NCI-H146 (cell line): ENCODE data around the gene MIGA2.

Experiments
- DNase-seq: peaks from one replicate; lab custom pipeline; 2025; lab: John Stamatoyannopoulos, UW

The MIGA2 gene

GRCh38 chr9:129074106-129074505 lies 37.7 kb downstream of the MIGA2 start:
- no peak for DNase-seq

- DNase-seq, result no peak
Measured at GRCh38 chr9:129075996-129076639, 39.7 kb downstream of the MIGA2 start.

DNA sequence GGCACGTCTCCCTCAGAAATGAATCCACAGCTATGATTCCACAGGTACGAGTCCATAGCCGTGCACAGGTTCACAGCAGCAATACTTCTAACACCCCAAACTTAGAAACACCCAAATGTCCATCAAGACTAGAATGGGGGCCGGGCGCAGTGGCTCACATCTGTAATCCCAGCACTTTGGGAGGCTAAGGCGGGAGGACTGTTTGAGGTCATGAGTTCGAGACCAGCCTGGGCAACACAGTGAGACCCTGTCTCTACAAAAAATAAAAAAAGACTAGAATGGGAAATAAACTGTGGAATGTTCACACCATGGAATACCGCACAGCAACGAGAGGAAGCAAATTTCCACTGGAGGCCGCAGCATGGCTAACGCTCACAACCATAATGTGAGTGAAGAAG lies 40.2 kb downstream of the MIGA2 start:
- no peak for DNase-seq

GRCh38 chr9:129077236-129077635 lies 40.8 kb downstream of the MIGA2 start:
- DNase-seq, result no peak

- no peak for DNase-seq
Measured at GRCh38 chr9:129078691-129079503, 42.5 kb downstream of the MIGA2 start.

GRCh38 chr9:129079829-129080228 lies 43.4 kb downstream of the MIGA2 start:
- DNase-seq, result no peak

DNA sequence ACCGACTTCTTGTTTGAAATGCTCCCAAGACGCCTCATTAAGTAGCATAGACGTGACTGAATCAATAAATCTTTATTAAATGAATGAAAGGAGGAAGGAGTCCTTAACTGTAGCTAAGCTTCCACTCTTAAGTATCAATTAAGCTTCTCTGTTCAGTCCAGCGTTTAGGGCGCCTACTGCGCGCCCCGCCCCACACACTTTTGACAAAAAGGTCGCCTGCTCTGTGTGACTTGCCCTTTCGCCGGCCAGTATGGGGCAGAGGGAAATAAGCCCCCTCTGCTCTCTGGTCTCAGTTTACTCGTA lies 43.8 kb downstream of the MIGA2 start:
- no peak for DNase-seq

DNA sequence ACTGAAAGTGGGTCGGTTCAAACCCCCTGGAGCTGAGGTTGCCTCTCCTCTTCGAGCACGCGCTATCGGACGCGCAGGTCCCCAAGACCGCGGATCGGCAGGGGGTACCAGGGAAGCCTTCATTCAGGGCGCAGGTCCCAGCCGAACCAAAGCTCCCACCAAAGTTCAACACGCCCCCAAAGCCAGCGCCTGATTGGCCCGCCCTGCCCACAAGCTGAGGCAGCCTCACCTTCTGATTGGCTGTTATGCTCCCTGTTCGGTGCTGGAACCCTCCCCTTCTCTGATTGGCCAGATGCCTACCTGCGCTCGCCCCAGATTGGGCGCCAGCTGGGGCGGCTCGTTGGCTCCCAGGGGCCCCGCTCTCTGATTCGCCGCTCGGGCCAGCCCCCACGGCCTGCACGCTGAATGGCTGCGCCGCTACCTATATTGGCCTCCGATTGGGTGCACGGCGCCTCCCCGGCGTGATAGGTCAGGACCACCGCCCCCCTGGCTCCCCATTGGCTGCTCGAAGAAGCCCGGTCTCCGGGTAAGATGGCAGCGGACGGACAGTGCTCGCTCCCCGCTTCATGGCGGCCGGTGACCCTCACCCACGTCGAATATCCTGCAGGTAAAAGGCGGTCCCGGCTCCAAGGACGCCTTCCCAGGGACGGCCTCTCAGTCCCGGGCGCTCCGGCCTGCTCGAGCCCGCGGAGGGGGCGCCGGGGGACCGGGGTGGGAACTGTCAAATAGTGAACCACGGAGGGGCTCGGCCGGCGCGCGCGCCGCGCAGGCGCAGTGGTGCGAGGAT lies 44.4 kb downstream of the MIGA2 start, which contains the start of gene DOLPP1:
Gene DOLPP1 (plus strand): TSS at position 511 of the 787 bp plus-strand sequence. CDS start 21 bp downstream, at position 532.
- DNase-seq, result peak; percentile 97

DNA sequence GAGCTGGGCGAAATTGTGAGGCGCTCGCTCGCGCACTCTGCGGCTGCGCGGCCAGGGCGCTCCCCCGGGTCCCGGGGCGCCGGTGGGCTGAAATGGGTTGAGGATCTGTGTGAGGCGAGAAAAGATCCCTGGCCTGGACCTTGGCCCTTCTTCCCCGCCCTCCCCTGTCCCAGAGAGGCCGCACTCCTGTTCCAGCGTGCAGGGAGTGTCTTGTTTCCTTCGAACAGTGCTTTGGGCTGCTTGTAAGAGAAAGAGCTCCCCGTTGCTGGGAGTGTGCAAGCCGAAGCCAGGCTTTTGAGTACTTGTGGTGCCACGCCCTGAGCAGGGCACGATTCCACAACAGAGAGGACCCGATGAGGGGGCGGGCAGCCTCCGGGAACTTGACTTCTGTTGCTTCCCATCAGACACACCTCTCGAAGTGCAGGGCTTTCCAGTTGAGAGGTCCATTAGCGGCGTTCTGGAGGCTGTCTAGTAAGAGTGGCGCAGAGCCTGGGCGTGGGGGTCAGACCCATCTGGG lies 45.0 kb downstream of the MIGA2 start:
- peak; percentile 31 for DNase-seq

DNA sequence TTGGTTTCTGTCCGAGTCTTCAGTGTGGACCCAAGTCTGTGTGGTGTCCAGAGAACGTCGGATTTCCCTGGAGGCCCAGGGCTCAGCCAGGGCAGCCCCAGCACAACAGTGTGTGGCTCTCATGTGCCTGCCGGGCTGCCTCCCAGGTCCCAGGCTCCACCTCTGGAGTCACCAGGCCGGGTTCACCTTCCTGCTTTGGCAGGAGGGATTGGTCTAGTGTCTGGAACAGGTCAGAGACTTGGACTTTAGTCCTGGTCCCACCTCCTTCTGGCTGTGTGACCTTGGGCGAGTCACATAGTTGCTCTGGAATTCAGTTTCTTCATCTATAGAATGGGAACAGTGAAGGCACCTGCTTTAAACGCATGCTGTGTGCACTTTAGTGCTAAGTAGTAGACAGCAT lies 47.7 kb downstream of the MIGA2 start:
- no peak for DNase-seq

DNA sequence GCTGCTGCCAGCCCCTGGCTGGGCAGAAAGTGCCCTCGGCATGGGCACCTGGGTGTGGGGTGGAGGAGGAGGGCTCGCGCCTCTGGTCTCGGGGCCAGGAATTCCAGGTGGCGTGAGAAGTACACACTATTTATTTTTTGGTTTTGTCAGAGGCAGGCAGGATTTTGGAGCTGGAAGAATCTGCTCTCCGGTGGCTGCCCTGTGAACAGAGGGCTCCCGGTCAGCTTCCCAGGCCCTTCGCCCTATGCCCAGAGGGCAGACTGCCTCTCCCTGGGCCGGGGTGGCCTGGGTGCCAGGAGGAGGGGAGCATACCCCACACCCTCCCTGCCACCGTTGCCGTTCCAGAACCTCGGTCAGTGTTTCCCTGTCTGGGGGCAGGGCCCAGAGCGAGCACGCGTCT lies 52.8 kb downstream of the MIGA2 start:
- DNase-seq, result no peak

- no peak for DNase-seq
Measured at GRCh38 chr9:129093602-129094386, 57.4 kb downstream of the MIGA2 start.

GRCh38 chr9:129094387-129095169 lies 58.2 kb downstream of the MIGA2 start:
- no peak for DNase-seq

DNA sequence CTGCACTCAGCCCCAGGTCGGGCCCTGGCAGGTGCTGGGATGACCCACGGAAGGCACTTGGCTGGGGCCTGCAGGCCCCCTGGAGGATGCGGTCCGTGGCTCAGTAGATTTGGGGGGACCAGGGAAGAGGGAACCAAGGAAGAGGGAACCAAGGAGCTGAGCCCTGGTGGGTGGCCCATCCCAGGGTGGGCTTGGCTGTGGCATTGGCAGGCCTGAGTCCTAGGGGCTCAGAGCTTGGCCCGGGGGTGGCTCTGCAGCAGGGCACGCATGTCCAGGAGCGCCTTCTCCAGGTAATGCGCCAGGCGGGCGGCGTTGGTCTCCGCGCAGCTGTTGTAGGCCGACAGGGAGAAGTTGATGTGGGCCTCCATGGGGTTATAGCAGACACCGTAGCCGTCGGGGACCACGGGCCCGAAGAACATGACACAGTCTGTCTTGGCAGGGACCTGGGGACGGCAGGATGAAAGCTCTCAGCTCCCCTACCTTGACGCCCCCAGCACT lies 58.8 kb downstream of the MIGA2 start:
- no peak for DNase-seq

DNA sequence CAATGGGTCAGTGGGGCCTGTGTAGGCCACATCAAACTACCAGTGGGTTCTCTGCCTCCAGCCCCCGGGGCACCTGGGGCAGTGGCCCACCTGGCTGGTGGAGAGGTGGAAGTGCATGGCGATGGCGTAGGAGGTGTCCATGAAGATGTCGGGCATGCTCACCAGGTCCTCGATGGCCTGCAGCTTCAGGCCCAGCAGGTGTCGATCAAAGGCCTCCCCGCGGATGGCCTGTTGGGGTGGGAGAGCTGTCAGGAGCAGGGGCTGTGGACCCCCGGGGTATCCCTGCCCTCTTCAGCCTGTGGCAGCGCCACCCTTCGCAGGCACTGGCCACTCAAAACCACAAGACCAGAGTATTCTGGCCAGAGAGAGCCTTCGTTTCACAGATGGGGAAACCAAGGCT lies 59.5 kb downstream of the MIGA2 start:
- no peak for DNase-seq

- no peak for DNase-seq
Measured at GRCh38 chr9:129097671-129098306, 61.4 kb downstream of the MIGA2 start.

- DNase-seq, result no peak
Measured at GRCh38 chr9:129098328-129098727, 61.9 kb downstream of the MIGA2 start.

DNA sequence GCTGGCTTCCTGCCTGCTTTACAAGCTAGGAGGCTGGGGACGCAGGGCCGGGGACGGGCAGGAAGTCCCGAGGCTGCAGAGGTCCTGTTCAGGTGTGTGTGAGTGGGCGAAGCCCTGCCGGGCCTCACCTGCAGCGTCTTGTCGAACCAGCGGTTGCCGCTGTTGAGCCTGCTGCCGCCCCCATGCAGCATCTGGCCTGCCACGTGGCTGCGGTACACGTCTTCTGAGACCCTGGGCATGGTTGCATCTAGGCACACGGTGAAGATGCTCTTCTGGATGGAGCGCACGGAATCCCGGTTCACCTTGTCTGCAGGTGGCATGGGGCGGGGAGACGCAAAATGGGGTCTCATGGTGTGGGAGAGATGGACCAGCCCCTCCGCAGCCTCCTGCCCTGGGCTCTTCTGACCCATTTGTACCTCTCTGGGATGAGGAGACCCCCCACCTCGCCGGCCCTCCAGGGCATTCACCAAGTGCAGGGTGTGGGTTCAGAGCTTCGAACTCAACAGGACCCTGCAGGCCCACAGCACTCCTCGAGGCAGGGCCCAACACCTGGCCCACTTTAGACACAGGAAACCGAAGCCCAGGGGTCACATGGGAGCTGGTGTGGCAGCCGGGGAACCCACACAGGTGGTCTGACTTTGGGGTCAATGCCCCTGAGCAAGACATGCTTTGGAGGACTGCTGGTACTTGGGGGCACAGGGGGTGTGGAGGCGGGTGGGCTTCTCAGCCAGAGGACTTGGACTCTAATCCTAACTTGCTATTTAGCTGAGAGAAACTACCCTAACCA lies 64.2 kb downstream of the MIGA2 start:
- no peak for DNase-seq

DNA sequence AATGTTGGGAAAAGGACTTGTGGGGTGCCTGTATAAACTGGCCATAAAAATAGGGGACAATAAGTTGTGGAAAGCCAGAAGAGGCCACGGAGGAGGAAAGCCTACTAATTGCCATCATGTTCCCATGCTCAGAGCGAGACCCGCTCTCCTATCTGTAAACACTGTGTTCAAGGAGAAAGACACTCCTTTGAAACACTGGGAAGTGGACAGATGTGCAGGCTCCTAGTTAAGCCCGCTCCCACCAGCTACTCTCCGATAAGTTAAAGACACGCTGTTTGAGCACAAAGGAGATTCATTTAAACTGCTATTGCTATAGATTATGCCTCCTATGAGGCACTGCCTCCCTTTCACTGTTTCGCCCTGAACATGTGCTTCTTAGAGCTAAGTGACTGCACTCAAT lies 64.9 kb downstream of the MIGA2 start:
- no peak for DNase-seq

DNA sequence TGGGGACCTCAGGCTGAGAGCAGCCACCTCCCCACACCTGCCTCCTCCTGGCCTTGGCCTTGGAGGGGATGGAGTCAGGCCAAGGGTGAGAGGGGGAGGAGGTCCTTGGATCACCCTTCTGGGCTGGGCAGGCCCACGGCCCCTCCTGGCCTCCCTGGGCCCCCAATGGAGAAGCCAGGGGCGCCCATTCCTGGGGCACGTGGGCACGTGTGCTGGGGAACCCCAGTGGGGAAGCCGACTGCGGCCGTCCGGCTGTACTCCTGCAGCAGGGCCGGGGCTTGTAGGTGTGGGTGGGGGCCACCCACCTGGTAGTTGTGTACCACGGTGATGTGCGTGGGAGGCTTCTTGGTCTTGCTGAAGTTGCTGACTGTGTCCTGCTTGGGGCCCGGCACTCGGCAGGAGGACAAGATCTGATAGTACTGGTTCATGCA lies 65.7 kb downstream of the MIGA2 start:
- no peak for DNase-seq
